ENCODE results near the gene RAB20. TPM values are rescaled to one million over a fixed set of nuclear protein-coding genes. Genes with fewer than 3 reads are reported as not detected.

RAB20 gene
- total RNA-seq, 2 donors from 2014 or later: 2.4 to 3.7 TPM

GRCh38 chr13:110479215-110479545 lies 82.3 kb downstream of the RAB20 start:
- H3K27ac Mint-ChIP-seq: no peak overlapping the region
- no peaks in the 10 kb centered on the region for H3K9me3 Mint-ChIP-seq
- no peaks in the 10 kb centered on the region for H3K4me1 Mint-ChIP-seq
- H3K27me3 Mint-ChIP-seq: peaks cover 4% of the 10 kb centered on the region
- no peaks in the 10 kb centered on the region for H3K36me3 Mint-ChIP-seq (ENCODE audit: low read depth)
- H3K4me3 Mint-ChIP-seq: no peak overlapping the region
- ATAC-seq (replicated peaks): no peak

- no peaks in the 10 kb centered on the region for H3K4me1 Mint-ChIP-seq
- H3K27ac Mint-ChIP-seq: no peak overlapping the region
- H3K36me3 Mint-ChIP-seq (ENCODE audit: low read depth): no peaks in the 10 kb centered on the region
- no peaks in the 10 kb centered on the region for H3K9me3 Mint-ChIP-seq
- ATAC-seq (replicated peaks): no peak
- no peak overlapping the region for H3K4me3 Mint-ChIP-seq
- H3K27me3 Mint-ChIP-seq: peaks cover 4% of the 10 kb centered on the region
These were observed 82.9 kb downstream of the RAB20 start for GRCh38 chr13:110478405-110479214.

GRCh38 chr13:110477706-110478245 lies 83.7 kb downstream of the RAB20 start:
- peaks cover 4% of the 10 kb centered on the region for H3K27me3 Mint-ChIP-seq
- no peak for ATAC-seq (replicated peaks)
- no peaks in the 10 kb centered on the region for H3K36me3 Mint-ChIP-seq (ENCODE audit: low read depth)
- H3K4me1 Mint-ChIP-seq: no peaks in the 10 kb centered on the region
- H3K9me3 Mint-ChIP-seq: no peaks in the 10 kb centered on the region
- H3K27ac Mint-ChIP-seq: no peak overlapping the region
- no peak overlapping the region for H3K4me3 Mint-ChIP-seq

GRCh38 chr13:110476220-110476617 lies 85.3 kb downstream of the RAB20 start:
- Mint-ChIP-seq H3K9me3 (no peaks in the 10 kb centered on the region), H3K4me1 (no peaks in the 10 kb centered on the region), H3K4me3 (no peak overlapping the region), H3K36me3 (ENCODE audit: low read depth) (no peaks in the 10 kb centered on the region), H3K27me3 (peaks cover 3% of the 10 kb centered on the region), H3K27ac (no peak overlapping the region)
- no peak for ATAC-seq (replicated peaks)

GRCh38 chr13:110475550-110476219 lies 85.8 kb downstream of the RAB20 start:
- Mint-ChIP-seq H3K27me3 (peaks cover 8% of the 10 kb centered on the region), H3K4me3 (no peak overlapping the region), H3K9me3 (no peaks in the 10 kb centered on the region), H3K27ac (no peak overlapping the region), H3K4me1 (no peaks in the 10 kb centered on the region), H3K36me3 (ENCODE audit: low read depth) (no peaks in the 10 kb centered on the region)
- no peak for ATAC-seq (replicated peaks)

DNA sequence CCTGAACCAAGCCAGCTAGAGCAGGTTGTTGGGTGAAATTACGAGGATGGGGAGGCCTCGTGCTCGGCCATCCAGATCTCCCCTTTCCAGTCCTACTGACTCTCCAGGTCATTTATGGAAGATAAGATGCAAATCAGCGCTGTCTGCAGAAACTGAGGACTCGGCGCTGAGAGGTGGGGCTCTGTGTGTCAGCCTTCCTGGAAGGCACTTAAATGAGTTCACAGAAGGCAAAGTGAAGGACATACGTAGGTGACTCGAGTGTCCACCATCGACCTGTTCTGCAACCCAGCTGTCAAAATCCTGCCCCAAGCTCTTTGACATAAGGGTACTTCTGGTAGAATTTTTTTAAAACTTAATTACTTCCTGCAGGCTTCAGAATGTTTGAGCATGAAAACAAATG lies 86.4 kb downstream of the RAB20 start:
- Mint-ChIP-seq H3K27me3 (peaks cover 9% of the 10 kb centered on the region), H3K4me1 (no peaks in the 10 kb centered on the region), H3K9me3 (no peaks in the 10 kb centered on the region), H3K36me3 (ENCODE audit: low read depth) (no peaks in the 10 kb centered on the region), H3K4me3 (no peak overlapping the region), H3K27ac (no peak overlapping the region)
- no peak for ATAC-seq (replicated peaks)

DNA sequence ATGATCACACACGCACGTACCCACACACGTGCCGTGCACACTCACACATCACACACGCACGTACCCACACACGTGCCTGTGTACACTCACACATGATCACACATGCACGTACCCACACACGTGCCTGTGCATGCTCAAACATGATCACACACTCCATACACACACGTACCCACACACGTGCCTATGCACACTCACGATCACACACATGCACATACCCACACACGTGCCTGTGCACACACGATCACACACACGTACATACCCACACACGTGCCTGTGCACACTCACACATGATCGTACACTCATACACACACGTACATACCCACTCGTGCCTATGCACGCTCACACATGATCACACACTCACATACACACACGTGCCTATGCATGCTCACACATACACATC lies 86.8 kb downstream of the RAB20 start:
- no peaks in the 10 kb centered on the region for H3K4me1 Mint-ChIP-seq

More for the DNA sequence above, 86.8 kb downstream of the RAB20 start:
- Mint-ChIP-seq H3K36me3 (ENCODE audit: low read depth) (no peaks in the 10 kb centered on the region), H3K9me3 (no peaks in the 10 kb centered on the region), H3K27ac (no peak overlapping the region), H3K27me3 (peaks cover 9% of the 10 kb centered on the region), H3K4me3 (no peak overlapping the region)
- no peak for ATAC-seq (replicated peaks)

Other genes with a start within 250 kb of the RAB20 start
- 10 to 100 TPM; 22.7 to 23.8 TPM for gene NAXD, start 53.8 kb upstream of the RAB20 start, total RNA-seq
- 10 to 100 TPM; 44.2 to 93.4 TPM for gene CARS2, start 144.4 kb upstream of the RAB20 start, total RNA-seq
- 10 to 100 TPM; 13.3 to 24.0 TPM for gene ING1, start 152.0 kb upstream of the RAB20 start, total RNA-seq

Data from activated T-helper 17 cell treated with anti-CD3 and anti-CD28 coated beads, Interleukin-2, amount 50 U/mL, for 72 hours (primary cell).